Activated T-cell treated with anti-CD3 and anti-CD28 coated beads, Interleukin-2, amount 50 U/mL, for 24 hours (primary cell): ENCODE measurements around the gene SPATA7.

Experiments
- DNase-seq: peaks from one replicate; pipeline ENCODE4 v3.0.0-alpha.2; 2020
- H3K27ac Mint-ChIP-seq: 2 replicates; pipeline ENCODE4 v1.8.0; 2020; ENCODE audit warnings: mild to moderate bottlenecking, mixed read lengths
- H3K27me3 Mint-ChIP-seq: 2 replicates; pipeline ENCODE4 v1.8.0; 2020; ENCODE audit warnings: mixed read lengths
- H3K36me3 Mint-ChIP-seq: 2 replicates; pipeline ENCODE4 v1.8.0; 2020; ENCODE audit warnings: low read depth, mixed read lengths
- H3K4me1 Mint-ChIP-seq: 2 replicates; pipeline ENCODE4 v1.8.0; 2020; ENCODE audit warnings: low read depth, mixed read lengths
- H3K4me3 Mint-ChIP-seq: 2 replicates; pipeline ENCODE4 v1.8.0; 2020; ENCODE audit warnings: mild to moderate bottlenecking, moderate library complexity, mixed read lengths
- H3K9me3 Mint-ChIP-seq: 2 replicates; pipeline ENCODE4 v1.8.0; 2020; ENCODE audit warnings: mixed read lengths

Gene SPATA7

GRCh38 chr14:88385212-88386101 lies at the start of gene SPATA7:
Gene SPATA7, plus strand, starts transcription at chr14:88385657. Its CDS starts 162 bp downstream, at chr14:88385819.
- H3K4me1 Mint-ChIP-seq: peaks cover 22% of the 10 kb centered on the region
- DNase-seq: peak; percentile 89
- peaks cover 6% of the 10 kb centered on the region for H3K36me3 Mint-ChIP-seq
- peak within 1 kb of the TSS; percentile 97 for H3K4me3 Mint-ChIP-seq
- H3K27me3 Mint-ChIP-seq: no peaks in the 10 kb centered on the region
- H3K27ac Mint-ChIP-seq: peak within 1 kb of the TSS; percentile 90
- no peaks in the 10 kb centered on the region for H3K9me3 Mint-ChIP-seq

- no peak for DNase-seq
- H3K27me3 Mint-ChIP-seq: peaks cover 18% of the 10 kb centered on the region
- no peaks in the 10 kb centered on the region for H3K4me1 Mint-ChIP-seq
- no peaks in the 10 kb centered on the region for H3K9me3 Mint-ChIP-seq
- no peak overlapping the region for H3K27ac Mint-ChIP-seq
- H3K4me3 Mint-ChIP-seq: no peak overlapping the region
- no peaks in the 10 kb centered on the region for H3K36me3 Mint-ChIP-seq
Measured at GRCh38 chr14:88340357-88340756, 45.1 kb upstream of the SPATA7 start.

- H3K36me3 Mint-ChIP-seq: no peaks in the 10 kb centered on the region
- no peak for DNase-seq
- H3K27ac Mint-ChIP-seq: no peak overlapping the region
- peaks cover 19% of the 10 kb centered on the region for H3K27me3 Mint-ChIP-seq
- no peak overlapping the region for H3K4me3 Mint-ChIP-seq
- H3K9me3 Mint-ChIP-seq: no peaks in the 10 kb centered on the region
- no peaks in the 10 kb centered on the region for H3K4me1 Mint-ChIP-seq
Measured at GRCh38 chr14:88342980-88343379, 42.5 kb upstream of the SPATA7 start.

- H3K4me3 Mint-ChIP-seq: no peak overlapping the region
- H3K27ac Mint-ChIP-seq: no peak overlapping the region
- DNase-seq: no peak
- H3K9me3 Mint-ChIP-seq: no peaks in the 10 kb centered on the region
- H3K4me1 Mint-ChIP-seq: no peaks in the 10 kb centered on the region
- no peaks in the 10 kb centered on the region for H3K36me3 Mint-ChIP-seq
- peaks cover 11% of the 10 kb centered on the region for H3K27me3 Mint-ChIP-seq
Measured at GRCh38 chr14:88346048-88346639, 39.3 kb upstream of the SPATA7 start.

- Mint-ChIP-seq H3K36me3 (no peaks in the 10 kb centered on the region), H3K4me3 (no peak overlapping the region), H3K9me3 (no peaks in the 10 kb centered on the region), H3K27me3 (peaks cover 8% of the 10 kb centered on the region), H3K27ac (no peak overlapping the region), H3K4me1 (no peaks in the 10 kb centered on the region)
- DNase-seq: no peak
Measured at GRCh38 chr14:88348546-88348945, 36.9 kb upstream of the SPATA7 start.

- no peak for DNase-seq
- Mint-ChIP-seq H3K27me3 (peaks cover 5% of the 10 kb centered on the region), H3K9me3 (no peaks in the 10 kb centered on the region), H3K4me1 (no peaks in the 10 kb centered on the region), H3K36me3 (no peaks in the 10 kb centered on the region), H3K27ac (no peak overlapping the region), H3K4me3 (no peak overlapping the region)
Measured at GRCh38 chr14:88351966-88352691, 33.3 kb upstream of the SPATA7 start.

GRCh38 chr14:88352698-88353097 lies 32.8 kb upstream of the SPATA7 start:
- Mint-ChIP-seq H3K27me3 (peaks cover 8% of the 10 kb centered on the region), H3K9me3 (no peaks in the 10 kb centered on the region), H3K27ac (no peak overlapping the region), H3K4me1 (no peaks in the 10 kb centered on the region), H3K36me3 (no peaks in the 10 kb centered on the region), H3K4me3 (no peak overlapping the region)
- no peak for DNase-seq

GRCh38 chr14:88354358-88354757 lies 31.1 kb upstream of the SPATA7 start:
- no peak for DNase-seq
- H3K27me3 Mint-ChIP-seq: peaks cover 14% of the 10 kb centered on the region
- H3K4me1 Mint-ChIP-seq: no peaks in the 10 kb centered on the region
- no peak overlapping the region for H3K4me3 Mint-ChIP-seq
- no peaks in the 10 kb centered on the region for H3K36me3 Mint-ChIP-seq
- H3K9me3 Mint-ChIP-seq: no peaks in the 10 kb centered on the region
- no peak overlapping the region for H3K27ac Mint-ChIP-seq

- H3K27me3 Mint-ChIP-seq: peaks cover 20% of the 10 kb centered on the region
- no peak for DNase-seq
- H3K4me3 Mint-ChIP-seq: no peak overlapping the region
- H3K36me3 Mint-ChIP-seq: no peaks in the 10 kb centered on the region
- no peak overlapping the region for H3K27ac Mint-ChIP-seq
- H3K9me3 Mint-ChIP-seq: peaks cover 3% of the 10 kb centered on the region
- H3K4me1 Mint-ChIP-seq: no peaks in the 10 kb centered on the region
Measured at GRCh38 chr14:88359500-88359899, 26.0 kb upstream of the SPATA7 start.

GRCh38 chr14:88363644-88364043 lies 21.8 kb upstream of the SPATA7 start:
- H3K27me3 Mint-ChIP-seq: peaks cover 12% of the 10 kb centered on the region
- H3K4me3 Mint-ChIP-seq: no peak overlapping the region
- peaks cover 3% of the 10 kb centered on the region for H3K9me3 Mint-ChIP-seq
- DNase-seq: no peak
- no peak overlapping the region for H3K27ac Mint-ChIP-seq
- no peaks in the 10 kb centered on the region for H3K36me3 Mint-ChIP-seq
- H3K4me1 Mint-ChIP-seq: no peaks in the 10 kb centered on the region

GRCh38 chr14:88364710-88365413 lies 20.6 kb upstream of the SPATA7 start:
- Mint-ChIP-seq H3K27ac (no peak overlapping the region), H3K27me3 (peaks cover 21% of the 10 kb centered on the region), H3K9me3 (peaks cover 3% of the 10 kb centered on the region), H3K36me3 (no peaks in the 10 kb centered on the region), H3K4me1 (no peaks in the 10 kb centered on the region), H3K4me3 (no peak overlapping the region)
- DNase-seq: no peak

GRCh38 chr14:88369496-88369895 lies 16.0 kb upstream of the SPATA7 start:
- H3K27me3 Mint-ChIP-seq: peaks cover 58% of the 10 kb centered on the region
- H3K4me3 Mint-ChIP-seq: no peak overlapping the region
- DNase-seq: no peak
- no peaks in the 10 kb centered on the region for H3K36me3 Mint-ChIP-seq
- H3K27ac Mint-ChIP-seq: no peak overlapping the region
- no peaks in the 10 kb centered on the region for H3K4me1 Mint-ChIP-seq
- H3K9me3 Mint-ChIP-seq: no peaks in the 10 kb centered on the region

GRCh38 chr14:88379706-88380343 lies 5.6 kb upstream of the SPATA7 start:
- Mint-ChIP-seq H3K4me1 (peaks cover 5% of the 10 kb centered on the region), H3K27me3 (peaks cover 6% of the 10 kb centered on the region), H3K4me3 (no peak overlapping the region), H3K36me3 (no peaks in the 10 kb centered on the region), H3K9me3 (no peaks in the 10 kb centered on the region), H3K27ac (no peak overlapping the region)
- DNase-seq: no peak

- H3K27me3 Mint-ChIP-seq: peaks cover 3% of the 10 kb centered on the region
- no peak for DNase-seq
- H3K36me3 Mint-ChIP-seq: peaks cover 3% of the 10 kb centered on the region
- no peak overlapping the region for H3K4me3 Mint-ChIP-seq
- no peak overlapping the region for H3K27ac Mint-ChIP-seq
- no peaks in the 10 kb centered on the region for H3K9me3 Mint-ChIP-seq
- H3K4me1 Mint-ChIP-seq: peaks cover 11% of the 10 kb centered on the region
Measured at GRCh38 chr14:88380405-88380804, 5.1 kb upstream of the SPATA7 start.
